Uterus (tissue), 2 donors: ENCODE measurements around the gene COL26A1.

Source experiments
- CTCF ChIP-seq, 4 experiments: fragments of 200-600 bp in 2 of 4; fragments of 450-650 bp in 2 of 4; sonication (generic) in 2 of 4; IDR thresholded peaks; one replicate each; pipeline ENCODE4 v1.5.1; 2016 to 2019; ENCODE audit warnings: antibody characterized with exemption in 4 of 4, mild to moderate bottlenecking in 2 of 4, moderate library complexity in 1 of 4
- POLR2A ChIP-seq, 2 donors: fragments of 450-650 bp; IDR thresholded peaks; one replicate each; pipeline ENCODE4 v1.6.1; 2016; ENCODE audit warnings: antibody characterized with exemption in 2 of 2, mild to moderate bottlenecking in 1 of 2, moderate library complexity in 1 of 2

DNA sequence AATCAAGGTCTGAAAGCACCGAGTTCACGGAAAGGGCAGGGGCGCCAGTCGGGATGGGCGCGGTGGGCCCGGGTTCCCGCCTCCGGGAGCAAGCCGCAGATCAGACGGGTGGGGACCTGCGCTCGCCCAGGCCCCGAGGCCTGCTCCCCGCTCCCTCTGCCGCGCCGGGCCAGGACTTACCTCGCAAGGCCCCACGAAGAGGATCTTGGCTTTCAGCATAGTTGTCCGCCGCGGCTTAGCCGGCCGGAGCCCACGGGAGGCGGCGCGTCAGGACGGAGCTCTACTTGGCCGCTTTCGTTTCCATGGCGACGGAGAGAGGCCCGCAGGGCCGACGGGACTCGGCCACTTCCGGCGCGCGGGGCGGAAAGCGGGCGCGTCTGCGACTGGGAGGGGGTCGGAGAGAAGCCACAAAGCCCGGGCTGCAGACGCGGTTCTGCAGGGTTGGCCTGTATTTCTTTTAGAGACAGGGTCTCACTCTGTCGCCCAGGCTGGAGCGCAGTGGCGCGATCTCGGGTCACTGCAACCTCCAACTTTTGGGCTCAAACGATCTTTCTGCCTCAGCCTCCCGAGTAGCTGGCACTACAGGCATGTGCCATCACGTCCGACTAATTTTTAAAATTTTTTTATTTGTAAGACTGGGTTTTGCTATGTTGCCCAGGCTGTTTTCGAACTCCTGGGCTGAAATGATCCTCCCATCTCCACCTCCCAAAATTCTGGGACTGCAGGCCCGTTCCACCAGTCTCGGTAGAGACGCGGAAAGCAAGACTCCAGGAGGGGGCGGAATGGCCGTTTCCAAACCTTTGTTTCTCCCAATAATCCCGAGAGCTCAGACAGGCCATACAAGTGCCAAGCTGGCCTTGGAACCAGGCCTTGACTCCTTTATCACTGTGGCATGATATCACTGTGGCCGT is 40.9 kb upstream of the COL26A1 start, which contains the start of gene IFT22:
- TF ChIP-seq CTCF (IDR thresholded peaks at IDR 0.05) (peak; percentile 8 to 33 (median 26)), POLR2A (IDR thresholded peaks at IDR 0.05) (peak in 1 of 2 donors; percentile 46)
